Mucosa of rectum (tissue), 2 donors: ENCODE measurements around the gene TCEANC2.
"Not testable (repeated sequence)": the region's sequence is repeated elsewhere in the genome, so short reads cannot be mapped to it uniquely, and the experiment has no call there.

Experiments
- H3K27ac ChIP-seq, 2 donors: one replicate each; pipeline ENCODE4 v1.7.0; 2013; ENCODE audit warnings: inconsistent platforms in 2 of 2, low read depth in 2 of 2, low read length in 2 of 2
- H3K27me3 ChIP-seq, 2 donors: one replicate each; pipeline ENCODE4 v1.7.0; 2013; ENCODE audit warnings: low read length in 2 of 2; ENCODE audit not compliant: control insufficient read depth in 2 of 2, insufficient read depth in 2 of 2
- H3K36me3 ChIP-seq, 2 donors: one replicate each; pipeline ENCODE4 v1.7.0; 2013; ENCODE audit warnings: low read length in 2 of 2; ENCODE audit not compliant: control insufficient read depth in 2 of 2, insufficient read depth in 2 of 2
- H3K4me1 ChIP-seq, 2 donors: one replicate each; pipeline ENCODE4 v1.7.0; 2013; ENCODE audit warnings: low read length in 2 of 2, mild to moderate bottlenecking in 1 of 2; ENCODE audit not compliant: control insufficient read depth in 2 of 2, insufficient read depth in 2 of 2
- H3K4me3 ChIP-seq, 2 donors: one replicate each; pipeline ENCODE4 v1.7.0; 2013; ENCODE audit warnings: low read length in 2 of 2
- H3K9ac ChIP-seq, 2 donors: one replicate each; pipeline ENCODE4 v1.7.0; 2013; ENCODE audit warnings: low read length in 2 of 2, low read depth in 1 of 2, mild to moderate bottlenecking in 1 of 2
- H3K9me3 ChIP-seq, 2 donors: one replicate each; pipeline ENCODE4 v1.7.0; 2013; ENCODE audit warnings: low read length in 2 of 2; ENCODE audit not compliant: control insufficient read depth in 2 of 2
- donor health status: healthy.
- donor health status: Normal muscosa, but diverticular disease.

The TCEANC2 gene

GRCh38 chr1:54012008-54012325, 41.4 kb upstream of the TCEANC2 start:
- H3K4me3 ChIP-seq = no peak overlapping the region
- peaks cover 0 to 5% of the 10 kb centered on the region in 2 donors for H3K4me1 ChIP-seq
- no peaks in the 10 kb centered on the region for H3K9me3 ChIP-seq
- no peaks in the 10 kb centered on the region for H3K27me3 ChIP-seq
- H3K27ac ChIP-seq = no peak overlapping the region
- H3K36me3 ChIP-seq = no peaks in the 10 kb centered on the region
- H3K9ac ChIP-seq = no peak overlapping the region

GRCh38 chr1:54012863-54013262, 40.5 kb upstream of the TCEANC2 start:
- Histone ChIP-seq H3K36me3 (no peaks in the 10 kb centered on the region), H3K9me3 (no peaks in the 10 kb centered on the region), H3K9ac (no peak overlapping the region), H3K27me3 (no peaks in the 10 kb centered on the region), H3K27ac (no peak overlapping the region), H3K4me3 (no peak overlapping the region), H3K4me1 (peaks cover 0 to 9% of the 10 kb centered on the region in 2 donors)

- H3K36me3 ChIP-seq = no peaks in the 10 kb centered on the region
- H3K4me3 ChIP-seq = no peak overlapping the region
- no peaks in the 10 kb centered on the region for H3K27me3 ChIP-seq
Measured at GRCh38 chr1:54013393-54014008, 39.9 kb upstream of the TCEANC2 start.

GRCh38 chr1:54014009-54014629, 39.3 kb upstream of the TCEANC2 start:
- H3K4me1 ChIP-seq = peaks cover 0 to 9% of the 10 kb centered on the region in 2 donors
- no peaks in the 10 kb centered on the region for H3K27me3 ChIP-seq
- no peaks in the 10 kb centered on the region for H3K36me3 ChIP-seq
- no peak overlapping the region for H3K27ac ChIP-seq
- H3K9me3 ChIP-seq = no peaks in the 10 kb centered on the region
- H3K4me3 ChIP-seq = no peak overlapping the region
- no peak overlapping the region for H3K9ac ChIP-seq

More at GRCh38 chr1:54013393-54014008, 39.9 kb upstream of the TCEANC2 start:
- H3K27ac ChIP-seq = no peak overlapping the region
- H3K4me1 ChIP-seq = peaks cover 0 to 9% of the 10 kb centered on the region in 2 donors
- no peak overlapping the region for H3K9ac ChIP-seq
- H3K9me3 ChIP-seq = no peaks in the 10 kb centered on the region

GRCh38 chr1:54016343-54017282, 36.8 kb upstream of the TCEANC2 start:
- Histone ChIP-seq H3K36me3 (no peaks in the 10 kb centered on the region), H3K9me3 (no peaks in the 10 kb centered on the region), H3K27ac (no peak overlapping the region), H3K9ac (no peak overlapping the region), H3K4me1 (peaks cover 0 to 9% of the 10 kb centered on the region in 2 donors), H3K4me3 (no peak overlapping the region), H3K27me3 (no peaks in the 10 kb centered on the region)

GRCh38 chr1:54017979-54018378, 35.4 kb upstream of the TCEANC2 start, which contains the start of gene LDLRAD1:
LDLRAD1 (minus strand) TSS chr1:54018186; CDS start chr1:54018112, 74 bp downstream.
- no peaks in the 10 kb centered on the region for H3K36me3 ChIP-seq
- H3K27me3 ChIP-seq = no peaks in the 10 kb centered on the region
- H3K4me3 ChIP-seq = no peak within 1 kb of the TSS
- H3K27ac ChIP-seq = no peak within 1 kb of the TSS
- no peak within 1 kb of the TSS for H3K9ac ChIP-seq
- H3K4me1 ChIP-seq = peaks cover 0 to 9% of the 10 kb centered on the region in 2 donors
- H3K9me3 ChIP-seq = no peaks in the 10 kb centered on the region

- H3K9me3 ChIP-seq = no peaks in the 10 kb centered on the region
- H3K4me1 ChIP-seq = peaks cover 0 to 9% of the 10 kb centered on the region in 2 donors
- no peaks in the 10 kb centered on the region for H3K36me3 ChIP-seq
- no peak overlapping the region for H3K9ac ChIP-seq
- no peaks in the 10 kb centered on the region for H3K27me3 ChIP-seq
- no peak overlapping the region for H3K27ac ChIP-seq
- no peak overlapping the region for H3K4me3 ChIP-seq
Measured at GRCh38 chr1:54018635-54019034, 34.8 kb upstream of the TCEANC2 start.

- not testable (repeated sequence) for H3K9me3 ChIP-seq, H3K4me1 ChIP-seq, H3K36me3 ChIP-seq, H3K4me3 ChIP-seq, H3K27ac ChIP-seq, H3K27me3 ChIP-seq, H3K9ac ChIP-seq
Measured at GRCh38 chr1:54019562-54020176, 33.7 kb upstream of the TCEANC2 start.

GRCh38 chr1:54024358-54024757, 29.1 kb upstream of the TCEANC2 start:
- H3K9ac ChIP-seq = no peak overlapping the region
- H3K4me3 ChIP-seq = no peak overlapping the region
- H3K27me3 ChIP-seq = no peaks in the 10 kb centered on the region
- peaks cover 2 to 8% of the 10 kb centered on the region in 2 donors for H3K36me3 ChIP-seq
- H3K27ac ChIP-seq = no peak overlapping the region
- H3K9me3 ChIP-seq = no peaks in the 10 kb centered on the region
- H3K4me1 ChIP-seq = peaks cover 0 to 3% of the 10 kb centered on the region in 2 donors

GRCh38 chr1:54024811-54025210, 28.6 kb upstream of the TCEANC2 start:
- H3K9me3 ChIP-seq, H3K4me1 ChIP-seq, H3K4me3 ChIP-seq, H3K27me3 ChIP-seq, H3K27ac ChIP-seq, H3K36me3 ChIP-seq, H3K9ac ChIP-seq: not testable (repeated sequence)
